RWPE2 (cell line): ENCODE results near the gene POU3F4.

Experiments used
- ATAC-seq: fragments of 200-7000 bp; cut with Tn5 transposase; 3 replicates; pipeline ENCODE4 v1.9.1; 2021; ENCODE audit warnings: low read depth
- DNase-seq: peaks from one replicate; pipeline ENCODE4 v3.0.0-alpha.2; 2020; ENCODE audit warnings: low spot score
- H3K27ac ChIP-seq: fragments of 450-650 bp; 2 replicates; pipeline ENCODE4 v1.5.1; 2017; ENCODE audit warnings: mild to moderate bottlenecking; ENCODE audit not compliant: poor library complexity, severe bottlenecking
- H3K27me3 ChIP-seq: fragments of 250-450 bp; sonication (Bioruptor Pico); 2 replicates; pipeline ENCODE4 v1.5.1; 2021; ENCODE audit warnings: mild to moderate bottlenecking, moderate library complexity; ENCODE audit not compliant: insufficient read depth, poor library complexity, severe bottlenecking
- H3K36me3 ChIP-seq: fragments of 250-450 bp; sonication (Bioruptor Pico); 2 replicates; pipeline ENCODE4 v1.5.1; 2020; ENCODE audit warnings: low read depth, mild to moderate bottlenecking, moderate library complexity
- H3K4me1 ChIP-seq: fragments of 250-450 bp; sonication (Bioruptor Pico); 2 replicates; pipeline ENCODE4 v1.5.1; 2021; ENCODE audit warnings: mild to moderate bottlenecking, moderate library complexity; ENCODE audit not compliant: insufficient read depth, poor library complexity, severe bottlenecking
- H3K4me3 ChIP-seq: fragments of 250-450 bp; sonication (Bioruptor Pico); 2 replicates; pipeline ENCODE4 v1.5.1; 2021; ENCODE audit warnings: mild to moderate bottlenecking, moderate library complexity; ENCODE audit not compliant: severe bottlenecking
- H3K9me3 ChIP-seq: fragments of 250-450 bp; sonication (Bioruptor Pico); 2 replicates; pipeline ENCODE4 v1.5.1; 2021; ENCODE audit warnings: mild to moderate bottlenecking, moderate library complexity; ENCODE audit not compliant: severe bottlenecking
- TF ChIP-seq, protein P1 (sequence below): fragments of 450-650 bp; IDR thresholded peaks from one replicate; pipeline ENCODE4 v1.5.1; 2017; ENCODE audit warnings: mild to moderate bottlenecking, moderate library complexity; ENCODE audit not compliant: poor library complexity, severe bottlenecking

Gene POU3F4

DNA sequence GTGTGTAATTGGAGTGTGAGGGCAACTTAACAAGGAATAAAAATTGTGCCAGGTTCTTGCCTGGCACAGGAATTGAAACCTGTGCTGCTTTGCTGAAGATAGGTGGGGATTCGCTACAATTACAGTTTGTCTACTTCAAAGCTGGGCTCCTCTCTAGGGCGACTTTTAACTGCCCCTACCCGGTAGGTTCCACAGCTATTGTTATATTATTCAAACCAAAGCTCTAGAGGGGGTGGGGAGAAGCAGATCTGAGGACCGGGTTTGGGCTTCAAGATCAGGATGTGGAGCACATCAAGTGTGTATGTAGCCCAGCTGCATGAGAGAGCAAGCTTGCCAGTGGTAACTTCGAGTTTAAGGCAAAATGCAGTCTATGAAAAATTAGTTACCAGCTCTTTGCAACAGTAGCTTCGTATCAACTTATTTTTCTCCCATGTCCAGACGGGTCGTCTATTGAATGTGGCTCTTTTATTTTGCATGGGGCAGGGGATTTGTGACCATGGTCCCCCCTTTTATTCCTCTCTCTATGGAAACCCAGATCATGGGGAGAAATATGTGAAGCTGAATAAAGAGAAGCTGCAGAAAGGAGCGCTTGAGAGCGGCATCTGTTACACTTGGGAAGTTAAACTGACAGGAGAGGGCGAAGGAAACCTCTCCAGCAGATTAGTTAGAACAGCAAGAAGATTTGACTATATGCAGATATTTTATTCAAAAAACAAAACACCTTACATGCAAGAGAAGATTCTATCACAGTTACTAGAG lies 3.2 kb upstream of the POU3F4 start:
- TF ChIP-seq, protein P1, sequence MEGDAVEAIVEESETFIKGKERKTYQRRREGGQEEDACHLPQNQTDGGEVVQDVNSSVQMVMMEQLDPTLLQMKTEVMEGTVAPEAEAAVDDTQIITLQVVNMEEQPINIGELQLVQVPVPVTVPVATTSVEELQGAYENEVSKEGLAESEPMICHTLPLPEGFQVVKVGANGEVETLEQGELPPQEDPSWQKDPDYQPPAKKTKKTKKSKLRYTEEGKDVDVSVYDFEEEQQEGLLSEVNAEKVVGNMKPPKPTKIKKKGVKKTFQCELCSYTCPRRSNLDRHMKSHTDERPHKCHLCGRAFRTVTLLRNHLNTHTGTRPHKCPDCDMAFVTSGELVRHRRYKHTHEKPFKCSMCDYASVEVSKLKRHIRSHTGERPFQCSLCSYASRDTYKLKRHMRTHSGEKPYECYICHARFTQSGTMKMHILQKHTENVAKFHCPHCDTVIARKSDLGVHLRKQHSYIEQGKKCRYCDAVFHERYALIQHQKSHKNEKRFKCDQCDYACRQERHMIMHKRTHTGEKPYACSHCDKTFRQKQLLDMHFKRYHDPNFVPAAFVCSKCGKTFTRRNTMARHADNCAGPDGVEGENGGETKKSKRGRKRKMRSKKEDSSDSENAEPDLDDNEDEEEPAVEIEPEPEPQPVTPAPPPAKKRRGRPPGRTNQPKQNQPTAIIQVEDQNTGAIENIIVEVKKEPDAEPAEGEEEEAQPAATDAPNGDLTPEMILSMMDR = no peak
- DNase-seq (no peak), ATAC-seq (no peak)
- Histone ChIP-seq H3K9me3 (no peaks in the 10 kb centered on the region), H3K27me3 (peaks cover 40% of the 10 kb centered on the region), H3K4me3 (no peak overlapping the region), H3K36me3 (no peaks in the 10 kb centered on the region), H3K4me1 (no peaks in the 10 kb centered on the region), H3K27ac (no peak overlapping the region)

DNA sequence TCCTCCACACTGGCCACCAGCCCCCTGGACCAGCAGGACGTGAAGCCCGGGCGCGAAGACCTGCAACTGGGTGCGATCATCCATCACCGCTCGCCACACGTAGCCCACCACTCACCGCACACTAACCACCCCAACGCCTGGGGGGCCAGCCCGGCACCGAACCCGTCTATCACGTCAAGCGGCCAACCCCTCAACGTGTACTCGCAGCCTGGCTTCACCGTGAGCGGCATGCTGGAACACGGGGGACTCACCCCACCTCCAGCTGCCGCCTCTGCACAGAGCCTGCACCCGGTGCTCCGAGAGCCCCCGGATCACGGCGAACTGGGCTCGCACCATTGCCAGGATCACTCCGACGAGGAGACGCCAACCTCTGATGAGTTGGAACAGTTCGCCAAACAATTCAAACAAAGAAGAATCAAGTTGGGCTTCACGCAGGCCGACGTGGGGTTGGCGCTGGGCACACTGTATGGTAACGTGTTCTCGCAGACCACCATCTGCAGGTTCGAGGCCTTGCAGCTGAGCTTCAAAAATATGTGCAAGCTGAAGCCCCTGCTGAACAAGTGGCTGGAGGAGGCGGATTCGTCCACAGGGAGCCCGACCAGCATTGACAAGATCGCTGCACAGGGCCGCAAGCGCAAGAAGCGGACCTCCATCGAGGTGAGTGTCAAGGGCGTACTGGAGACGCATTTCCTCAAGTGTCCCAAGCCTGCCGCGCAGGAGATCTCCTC lies 600 bp downstream of the POU3F4 start:
- Histone ChIP-seq H3K4me1 (no peaks in the 10 kb centered on the region), H3K27me3 (peaks cover 40% of the 10 kb centered on the region), H3K36me3 (no peaks in the 10 kb centered on the region), H3K27ac (no peak overlapping the region), H3K4me3 (no peak overlapping the region), H3K9me3 (no peaks in the 10 kb centered on the region)
- TF ChIP-seq, protein P1 = no peak
- no peak for DNase-seq
- ATAC-seq = no peak

DNA sequence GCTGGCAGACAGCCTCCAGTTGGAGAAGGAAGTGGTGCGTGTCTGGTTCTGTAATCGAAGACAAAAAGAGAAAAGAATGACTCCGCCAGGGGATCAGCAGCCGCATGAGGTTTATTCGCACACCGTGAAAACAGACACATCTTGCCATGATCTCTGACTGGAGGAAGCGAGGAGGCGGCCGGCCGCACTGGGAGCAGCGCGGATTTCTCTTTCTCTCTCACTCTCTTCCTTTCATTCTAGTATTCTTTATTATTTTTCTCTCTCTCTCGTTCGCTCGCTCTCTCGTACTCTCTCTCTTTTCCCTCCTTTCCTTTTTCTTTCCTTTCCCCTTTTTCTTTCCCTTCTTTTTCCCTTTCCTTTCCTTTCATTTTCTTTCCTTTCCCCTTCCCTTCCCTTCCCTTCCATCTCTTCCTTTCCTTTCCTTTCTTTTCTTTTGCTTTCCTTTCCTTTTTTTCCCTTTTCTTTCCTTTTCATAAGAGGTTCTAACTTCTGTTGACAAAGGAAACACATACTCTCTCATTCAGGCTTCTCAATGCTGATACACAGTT lies 1.2 kb downstream of the POU3F4 start:
- Histone ChIP-seq H3K4me3 (no peak overlapping the region), H3K9me3 (no peaks in the 10 kb centered on the region), H3K36me3 (no peaks in the 10 kb centered on the region), H3K27ac (no peak overlapping the region), H3K27me3 (peaks cover 37% of the 10 kb centered on the region), H3K4me1 (no peaks in the 10 kb centered on the region)
- TF ChIP-seq, protein P1 = no peak
- no peak; the same call in 2 of the 3 replicates for ATAC-seq
- no peak for DNase-seq

DNA sequence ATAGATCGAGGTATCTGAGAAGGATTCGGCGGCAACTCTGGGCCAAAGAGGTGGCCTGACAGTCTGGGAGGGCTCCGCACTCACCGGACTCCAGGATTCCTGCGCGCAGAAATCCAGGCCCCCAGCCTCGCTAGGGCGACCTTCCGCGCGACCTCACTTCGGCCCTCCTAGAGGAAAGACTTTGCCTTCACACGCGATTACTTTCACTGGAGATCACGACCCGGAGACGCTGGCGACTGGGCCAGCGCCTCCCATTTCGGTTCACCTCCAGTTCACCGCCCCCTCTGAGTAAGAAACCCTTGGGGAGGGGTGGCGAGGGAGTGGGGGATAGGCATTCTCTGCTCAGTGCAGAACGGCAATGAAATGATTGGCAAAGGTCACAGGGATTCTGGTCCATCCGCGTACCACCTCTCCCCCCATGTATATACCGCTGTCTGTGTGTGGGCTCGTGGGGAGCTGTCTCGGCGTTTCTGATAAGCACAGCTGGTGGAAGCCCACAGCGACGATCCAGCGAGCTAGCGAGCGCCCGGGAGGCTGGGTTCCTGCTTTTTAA lies 2.5 kb downstream of the POU3F4 start:
- no peaks in the 10 kb centered on the region for H3K36me3 ChIP-seq
- DNase-seq = no peak
- H3K4me3 ChIP-seq = no peak overlapping the region

More for the DNA sequence above, 2.5 kb downstream of the POU3F4 start:
- no peak for ATAC-seq
- H3K27ac ChIP-seq = no peak overlapping the region
- H3K9me3 ChIP-seq = no peaks in the 10 kb centered on the region
- peaks cover 30% of the 10 kb centered on the region for H3K27me3 ChIP-seq
- H3K4me1 ChIP-seq = no peaks in the 10 kb centered on the region
- TF ChIP-seq, protein P1 = no peak
